DMS53 treated with DMSO at 0.1 percent for 48 hours (cell line): ENCODE measurements around the gene ABCA4.
"Not testable (repeated sequence)": the region's sequence is repeated elsewhere in the genome, so short reads cannot be mapped to it uniquely, and the experiment has no call there.

Source experiments
- DNase-seq: peaks from one replicate; lab custom pipeline; 2025; ENCODE audit not compliant: unreplicated experiment; lab: John Stamatoyannopoulos, UW

The ABCA4 gene

GRCh38 chr1:94120991-94121390 is at the start of gene ABCA4:
Gene ABCA4 (minus strand): TSS chr1:94121148. CDS start chr1:94121045, 103 bp downstream.
- no peak for DNase-seq

GRCh38 chr1:94169126-94169525 is 48.2 kb upstream of the ABCA4 start:
- DNase-seq = no peak

- no peak for DNase-seq
Measured at GRCh38 chr1:94165843-94166242, 44.9 kb upstream of the ABCA4 start.

GRCh38 chr1:94164885-94165284 is 43.9 kb upstream of the ABCA4 start:
- not testable (repeated sequence) for DNase-seq

GRCh38 chr1:94164121-94164520 is 43.2 kb upstream of the ABCA4 start:
- not testable (repeated sequence) for DNase-seq

- not testable (repeated sequence) for DNase-seq
Measured at GRCh38 chr1:94163249-94163648, 42.3 kb upstream of the ABCA4 start.

- DNase-seq = peak; percentile 79
Measured at GRCh38 chr1:94160811-94161210, 39.9 kb upstream of the ABCA4 start.

- no peak for DNase-seq
Measured at GRCh38 chr1:94156096-94156625, 35.2 kb upstream of the ABCA4 start.

- DNase-seq = no peak
Measured at GRCh38 chr1:94154989-94155388, 34.0 kb upstream of the ABCA4 start.

GRCh38 chr1:94153133-94153532 is 32.2 kb upstream of the ABCA4 start:
- no peak for DNase-seq

- DNase-seq = not testable (repeated sequence)
Measured at GRCh38 chr1:94149166-94149565, 28.2 kb upstream of the ABCA4 start.

- DNase-seq = no peak
Measured at GRCh38 chr1:94146273-94146672, 25.3 kb upstream of the ABCA4 start.

GRCh38 chr1:94144836-94145235 is 23.9 kb upstream of the ABCA4 start:
- DNase-seq = no peak

- peak; percentile 84 for DNase-seq
Measured at GRCh38 chr1:94143809-94144176, 22.8 kb upstream of the ABCA4 start.

- peak; percentile 33 for DNase-seq
Measured at GRCh38 chr1:94143173-94143808, 22.3 kb upstream of the ABCA4 start.

GRCh38 chr1:94142583-94142982 is 21.6 kb upstream of the ABCA4 start:
- DNase-seq = no peak

GRCh38 chr1:94142022-94142421 is 21.1 kb upstream of the ABCA4 start:
- no peak for DNase-seq

GRCh38 chr1:94132111-94132510 is 11.2 kb upstream of the ABCA4 start:
- DNase-seq = no peak

- no peak for DNase-seq
Measured at GRCh38 chr1:94130851-94131595, 10.1 kb upstream of the ABCA4 start.

GRCh38 chr1:94126651-94127050 is 5.7 kb upstream of the ABCA4 start:
- DNase-seq = no peak

GRCh38 chr1:94125551-94126514 is 4.9 kb upstream of the ABCA4 start:
- peak; percentile 76 for DNase-seq
